Measurements from ENCODE around the gene HSPD1. TPM values are rescaled to one million over a fixed set of nuclear protein-coding genes. Genes with fewer than 3 reads are reported as not detected.
"Not testable (repeated sequence)": the region's sequence is repeated elsewhere in the genome, so short reads cannot be mapped to it uniquely, and the experiment has no call there.

Gene HSPD1
- total RNA-seq, 1 donor from 2014 or later, result 252 TPM

- Mint-ChIP-seq H3K27me3 (no peaks in the 10 kb centered on the region), H3K4me1 (peaks cover 36% of the 10 kb centered on the region), H3K27ac (no peak overlapping the region), H3K4me3 (no peak overlapping the region), H3K9me3 (no peaks in the 10 kb centered on the region), H3K36me3 (ENCODE audit: low read depth) (peaks cover 79% of the 10 kb centered on the region)
- ATAC-seq (ENCODE audit: low read depth), result no peak
- TF ChIP-seq, protein P1, sequence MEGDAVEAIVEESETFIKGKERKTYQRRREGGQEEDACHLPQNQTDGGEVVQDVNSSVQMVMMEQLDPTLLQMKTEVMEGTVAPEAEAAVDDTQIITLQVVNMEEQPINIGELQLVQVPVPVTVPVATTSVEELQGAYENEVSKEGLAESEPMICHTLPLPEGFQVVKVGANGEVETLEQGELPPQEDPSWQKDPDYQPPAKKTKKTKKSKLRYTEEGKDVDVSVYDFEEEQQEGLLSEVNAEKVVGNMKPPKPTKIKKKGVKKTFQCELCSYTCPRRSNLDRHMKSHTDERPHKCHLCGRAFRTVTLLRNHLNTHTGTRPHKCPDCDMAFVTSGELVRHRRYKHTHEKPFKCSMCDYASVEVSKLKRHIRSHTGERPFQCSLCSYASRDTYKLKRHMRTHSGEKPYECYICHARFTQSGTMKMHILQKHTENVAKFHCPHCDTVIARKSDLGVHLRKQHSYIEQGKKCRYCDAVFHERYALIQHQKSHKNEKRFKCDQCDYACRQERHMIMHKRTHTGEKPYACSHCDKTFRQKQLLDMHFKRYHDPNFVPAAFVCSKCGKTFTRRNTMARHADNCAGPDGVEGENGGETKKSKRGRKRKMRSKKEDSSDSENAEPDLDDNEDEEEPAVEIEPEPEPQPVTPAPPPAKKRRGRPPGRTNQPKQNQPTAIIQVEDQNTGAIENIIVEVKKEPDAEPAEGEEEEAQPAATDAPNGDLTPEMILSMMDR (IDR thresholded peaks at IDR 0.05), result no peak
- ChIA-PET CTCF (no interaction called here), POLR2A (interaction anchor here (0.6 to 1.0 kb wide), 2 partner anchors 61 to 66 kb away, joined by 4 to 6 read pairs; partner anchors contain the start of gene SF3B1)
- intact Hi-C loops (cut with micrococcal nuclease), result loop anchor here (2.0 to 5.0 kb wide), 4 partner anchors 15 to 802 kb away; no protein-coding TSS in a partner anchor
- no peak for DNase-seq
Observed at GRCh38 chr2:197495433-197496134, 4.1 kb downstream of the HSPD1 start.

GRCh38 chr2:197487385-197487784 is 12.3 kb downstream of the HSPD1 start:
- ATAC-seq (ENCODE audit: low read depth) (no peak), DNase-seq (no peak)
- Mint-ChIP-seq H3K36me3 (ENCODE audit: low read depth) (peaks cover 83% of the 10 kb centered on the region), H3K4me1 (no peaks in the 10 kb centered on the region), H3K4me3 (no peak overlapping the region), H3K27ac (no peak overlapping the region), H3K9me3 (peaks cover 4% of the 10 kb centered on the region), H3K27me3 (no peaks in the 10 kb centered on the region)
- POLR2A ChIA-PET, result no interaction called here
- TF ChIP-seq, protein P1 (IDR thresholded peaks at IDR 0.05), result no peak
- CTCF ChIA-PET, result no interaction called here
- intact Hi-C loops (cut with micrococcal nuclease), result no loop called here

DNA sequence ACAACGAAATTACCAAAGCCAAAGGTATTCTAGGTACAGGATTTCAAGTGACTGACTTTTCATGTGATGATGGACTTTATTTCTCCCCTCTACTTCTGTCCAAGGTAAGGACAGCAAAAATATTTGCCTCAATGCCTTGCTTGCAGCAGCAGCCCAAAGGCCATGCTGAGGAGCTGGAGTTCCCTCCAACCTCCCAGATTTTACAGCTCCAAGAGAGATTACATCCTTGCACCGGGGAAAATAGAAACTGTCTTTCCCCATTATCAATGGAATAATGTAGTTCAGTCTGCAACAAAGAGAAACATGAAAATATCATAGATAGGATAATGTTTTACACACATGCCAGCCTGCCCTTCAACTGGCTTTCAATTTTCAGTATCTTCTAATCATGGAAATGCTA is 13.5 kb downstream of the HSPD1 start:
- DNase-seq, result no peak
- Mint-ChIP-seq H3K4me3 (no peak overlapping the region), H3K9me3 (peaks cover 4% of the 10 kb centered on the region), H3K36me3 (ENCODE audit: low read depth) (peaks cover 79% of the 10 kb centered on the region), H3K27me3 (no peaks in the 10 kb centered on the region), H3K27ac (no peak overlapping the region), H3K4me1 (no peaks in the 10 kb centered on the region)
- CTCF ChIA-PET, result no interaction called here
- POLR2A ChIA-PET, result no interaction called here
- no peak for ATAC-seq (ENCODE audit: low read depth)
- TF ChIP-seq, protein P1 (IDR thresholded peaks at IDR 0.05), result no peak
- intact Hi-C loops (cut with micrococcal nuclease), result no loop called here

DNA sequence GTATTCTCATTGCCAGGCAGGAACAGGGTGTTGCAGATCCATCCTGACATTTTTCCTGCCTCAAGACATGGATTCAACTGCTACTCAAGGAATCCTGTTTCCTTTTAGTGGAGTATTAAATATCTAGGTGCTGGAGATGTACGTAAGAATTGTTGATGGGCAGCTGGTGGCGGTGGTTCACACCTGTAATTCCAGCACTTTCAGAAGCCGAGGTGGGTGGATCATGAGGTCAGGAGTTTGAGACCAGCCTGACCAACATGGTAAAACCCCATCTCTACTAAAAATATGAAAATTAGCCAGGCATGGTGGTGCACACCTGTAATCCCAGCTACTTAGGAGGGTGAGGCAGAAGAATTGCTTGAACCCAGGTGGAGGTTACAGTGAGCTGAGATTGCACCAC is 15.4 kb downstream of the HSPD1 start:
- peaks cover 76% of the 10 kb centered on the region for H3K36me3 Mint-ChIP-seq (ENCODE audit: low read depth)
- CTCF ChIA-PET; H3K27me3 Mint-ChIP-seq; ATAC-seq (ENCODE audit: low read depth); H3K27ac Mint-ChIP-seq; H3K4me3 Mint-ChIP-seq; H3K9me3 Mint-ChIP-seq; intact Hi-C loops (cut with micrococcal nuclease); H3K4me1 Mint-ChIP-seq; DNase-seq: not testable (repeated sequence)
- POLR2A ChIA-PET, result interaction anchor here (0.7 kb wide), 1 partner anchor 32 kb away, joined by 6 read pairs; no protein-coding TSS in a partner anchor

DNA sequence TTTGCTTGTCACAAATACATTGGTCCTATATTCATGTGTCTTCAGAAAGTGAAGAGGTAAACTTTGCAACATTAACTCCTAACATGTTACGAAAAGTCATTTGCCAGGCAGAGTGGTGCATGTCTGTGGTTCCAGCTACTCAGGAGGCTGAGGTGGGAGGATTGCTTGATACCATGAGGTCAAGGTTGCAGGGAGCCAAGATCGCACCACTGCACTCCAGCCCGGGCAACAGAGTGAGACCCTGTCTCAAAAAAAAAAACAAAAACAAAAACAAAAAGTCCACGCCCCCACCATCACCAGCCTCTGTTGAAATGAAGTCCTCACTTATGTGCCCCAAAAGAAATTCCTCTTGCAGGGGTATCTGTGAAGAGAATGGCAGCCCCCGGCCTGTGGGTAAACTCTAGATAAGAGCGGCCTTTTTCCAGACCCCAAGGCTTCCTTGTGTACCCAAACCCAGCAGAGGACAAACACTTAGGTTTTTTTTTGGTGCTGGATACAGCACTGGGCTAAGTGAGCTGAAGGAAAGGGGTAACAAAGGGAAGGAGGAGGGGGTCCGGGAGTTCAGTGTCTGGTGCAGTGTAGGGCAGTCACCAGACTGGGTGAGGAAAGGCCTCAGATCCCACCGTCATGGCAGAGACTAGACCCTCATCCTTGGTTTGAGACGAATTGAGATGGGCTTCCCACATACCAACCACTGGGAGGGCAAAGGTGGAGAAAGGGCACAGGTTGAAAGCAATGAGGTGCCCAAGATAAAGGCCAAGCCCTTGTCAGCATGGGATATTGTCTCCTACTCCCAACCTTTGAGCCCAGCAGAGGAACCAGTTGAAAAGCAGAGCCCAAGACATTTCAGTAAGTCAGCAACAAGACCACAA is 19.2 kb downstream of the HSPD1 start:
- Mint-ChIP-seq H3K27me3 (no peaks in the 10 kb centered on the region), H3K4me3 (no peak overlapping the region), H3K27ac (no peak overlapping the region), H3K9me3 (peaks cover 4% of the 10 kb centered on the region), H3K36me3 (ENCODE audit: low read depth) (peaks cover 64% of the 10 kb centered on the region), H3K4me1 (no peaks in the 10 kb centered on the region)
- ChIA-PET POLR2A (no interaction called here), CTCF (no interaction called here)
- TF ChIP-seq, protein P1 (IDR thresholded peaks at IDR 0.05), result no peak
- ATAC-seq (ENCODE audit: low read depth) (no peak), DNase-seq (no peak)
- intact Hi-C loops (cut with micrococcal nuclease), result loop anchor here (2.0 kb wide), 1 partner anchor 16 kb away; no protein-coding TSS in a partner anchor

All from activated B cell treated with CpG ODN at 0.5 μM for 24 hours (primary cell).